ENCODE measurements around the gene AVP.
"Not testable (repeated sequence)": the region's sequence is repeated elsewhere in the genome, so short reads cannot be mapped to it uniquely, and the experiment has no call there.

- not testable (repeated sequence) for TF ChIP-seq POLR2AphosphoS5 (IDR thresholded peaks at IDR 0.05; ENCODE audit: low read depth, low read length); TAF1 (IDR thresholded peaks at IDR 0.05; ENCODE audit: borderline replicate concordance, low read depth, low read length)
Observed at GRCh38 chr20:3064119-3064518, 20.4 kb downstream of the AVP start.

Data from GM12892 (cell line).